HEK293 (cell line): ENCODE measurements around the gene CHRM5.

Experiments used
- CTCF ChIA-PET: fragments of 350-600 bp; formaldehyde crosslinking; extraction: SDS; loops from one replicate; lab custom pipeline; 2021; ENCODE audit warnings: antibody characterized with exemption; lab: Yijun Ruan, JAX
- POLR2A ChIA-PET: fragments of 300-600 bp; formaldehyde crosslinking; extraction: SDS; loops from one replicate; lab custom pipeline; 2020; ENCODE audit warnings: antibody characterized with exemption, inconsistent platforms; lab: Yijun Ruan, JAX
- H3K27ac ChIP-seq: fragments of 200-500 bp; sonication (Bioruptor generic); 2 replicates; pipeline ENCODE4 v1.5.1; 2014; ENCODE audit warnings: low read depth, low read length, control low read depth, inconsistent platforms; ENCODE audit errors: extremely low read depth
- H3K36me3 ChIP-seq, 2 experiments: fragments of 200-500 bp in 1 of 2; sonication (Bioruptor generic) in 1 of 2; 1 replicate in 1 of 2; 2 replicates in 1 of 2; pipeline ENCODE4 v1.5.1; 2014 to 2017; ENCODE audit warnings: inconsistent platforms in 2 of 2, low read length in 2 of 2; ENCODE audit not compliant: control insufficient read depth in 2 of 2, insufficient read depth in 1 of 2
- H3K4me1 ChIP-seq: fragments of 200-500 bp; sonication (Bioruptor generic); 2 replicates; pipeline ENCODE4 v1.5.1; 2014; ENCODE audit warnings: mild to moderate bottlenecking, low read length, inconsistent platforms; ENCODE audit not compliant: control insufficient read depth, insufficient read depth
- H3K4me3 ChIP-seq: 2 replicates; pipeline ENCODE4 v1.5.1; 2011; ENCODE audit warnings: low read depth, mild to moderate bottlenecking, control low read depth, low read length, moderate library complexity
- H3K9me3 ChIP-seq: fragments of 200-500 bp; sonication (Bioruptor generic); 2 replicates; pipeline ENCODE4 v1.5.1; 2014; ENCODE audit warnings: low read depth, low read length, inconsistent platforms; ENCODE audit not compliant: control insufficient read depth, insufficient read depth
- KLF10 ChIP-seq: fragments of 450-650 bp; IDR thresholded peaks from 2 replicates; pipeline ENCODE4 v1.5.1; 2018; ENCODE audit warnings: missing biosample characterization, mild to moderate bottlenecking, missing genetic modification characterization
- KLF9 ChIP-seq: fragments of 450-650 bp; formaldehyde crosslinking; IDR thresholded peaks from 2 replicates; pipeline ENCODE4 v1.5.1; 2016; ENCODE audit warnings: missing biosample characterization, missing genetic modification characterization, low read depth
- TCF7L2 ChIP-seq: IDR thresholded peaks from 2 replicates; pipeline ENCODE4 v1.6.1; 2011; ENCODE audit warnings: low read depth, mild to moderate bottlenecking, inconsistent platforms, low read length, moderate library complexity, borderline replicate concordance
- TSHZ1 ChIP-seq: fragments of 450-650 bp; formaldehyde crosslinking; IDR thresholded peaks from 2 replicates; pipeline ENCODE4 v1.5.1; 2016; ENCODE audit warnings: missing biosample characterization, missing genetic modification characterization, borderline replicate concordance
- YY2 ChIP-seq: fragments of 450-650 bp; formaldehyde crosslinking; IDR thresholded peaks from 2 replicates; pipeline ENCODE4 v1.5.1; 2016; ENCODE audit warnings: missing biosample characterization, missing genetic modification characterization
- ZBTB20 ChIP-seq: fragments of 450-650 bp; formaldehyde crosslinking; IDR thresholded peaks from 2 replicates; pipeline ENCODE4 v1.5.1; 2016; ENCODE audit warnings: missing biosample characterization, missing genetic modification characterization
- ZNF112 ChIP-seq: fragments of 450-650 bp; formaldehyde crosslinking; IDR thresholded peaks from 2 replicates; pipeline ENCODE4 v1.5.0; 2017; ENCODE audit warnings: missing biosample characterization, missing genetic modification characterization
- ZNF239 ChIP-seq: fragments of 450-650 bp; formaldehyde crosslinking; IDR thresholded peaks from 2 replicates; pipeline ENCODE4 v1.5.1; 2016; ENCODE audit warnings: missing biosample characterization, missing genetic modification characterization
- ZNF350 ChIP-seq: fragments of 450-650 bp; formaldehyde crosslinking; IDR thresholded peaks from 2 replicates; pipeline ENCODE4 v1.5.0; 2017; ENCODE audit warnings: missing biosample characterization, mild to moderate bottlenecking, missing genetic modification characterization
- ZNF398 ChIP-seq: fragments of 450-650 bp; formaldehyde crosslinking; IDR thresholded peaks from 2 replicates; pipeline ENCODE4 v1.5.1; 2017; ENCODE audit warnings: missing biosample characterization, missing genetic modification characterization
- ZNF48 ChIP-seq: fragments of 450-650 bp; formaldehyde crosslinking; IDR thresholded peaks from 2 replicates; pipeline ENCODE4 v1.5.1; 2016; ENCODE audit warnings: missing biosample characterization, missing genetic modification characterization
- ZNF544 ChIP-seq: fragments of 450-650 bp; formaldehyde crosslinking; IDR thresholded peaks from 2 replicates; pipeline ENCODE4 v1.5.0; 2017; ENCODE audit warnings: missing biosample characterization, missing genetic modification characterization
- TF ChIP-seq, protein P1 (sequence below): fragments of 450-650 bp; formaldehyde crosslinking; IDR thresholded peaks from 2 replicates; pipeline ENCODE4 v1.5.1; 2016; ENCODE audit warnings: missing biosample characterization, missing genetic modification characterization
- TF ChIP-seq, protein P2 (sequence below): fragments of 450-650 bp; formaldehyde crosslinking; IDR thresholded peaks from 2 replicates; pipeline ENCODE4 v1.5.1; 2016; ENCODE audit warnings: missing biosample characterization, missing genetic modification characterization, borderline replicate concordance

The CHRM5 gene

DNA sequence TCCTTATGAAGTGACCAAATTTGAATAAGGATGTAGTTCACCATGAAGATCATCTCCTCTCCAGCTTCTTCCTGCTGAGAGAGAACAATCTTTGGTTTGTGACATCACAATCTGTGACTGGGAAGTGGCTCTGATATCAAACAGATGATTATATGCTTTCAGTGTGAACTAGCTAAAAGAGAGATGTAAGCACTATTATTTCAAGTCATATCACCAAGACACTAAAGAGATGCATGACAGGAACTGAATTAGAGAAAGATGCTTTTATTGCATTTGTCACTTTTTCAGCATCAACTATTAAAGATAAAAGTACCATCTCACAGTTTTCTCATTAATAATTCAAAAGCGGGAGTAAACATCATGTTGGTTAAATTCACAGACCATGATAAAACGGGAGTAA is 3.5 kb downstream of the CHRM5 start:
- TF ChIP-seq ZNF350 (tag by site-specific recombination) = no peak
- no peak for TF ChIP-seq YY2 (tag by site-specific recombination)
- no peak for TF ChIP-seq ZBTB20
- no peak for TF ChIP-seq TSHZ1
- TF ChIP-seq ZNF398 = no peak
- TF ChIP-seq ZNF239 (tag by site-specific recombination) = no peak
- TF ChIP-seq, protein P1, sequence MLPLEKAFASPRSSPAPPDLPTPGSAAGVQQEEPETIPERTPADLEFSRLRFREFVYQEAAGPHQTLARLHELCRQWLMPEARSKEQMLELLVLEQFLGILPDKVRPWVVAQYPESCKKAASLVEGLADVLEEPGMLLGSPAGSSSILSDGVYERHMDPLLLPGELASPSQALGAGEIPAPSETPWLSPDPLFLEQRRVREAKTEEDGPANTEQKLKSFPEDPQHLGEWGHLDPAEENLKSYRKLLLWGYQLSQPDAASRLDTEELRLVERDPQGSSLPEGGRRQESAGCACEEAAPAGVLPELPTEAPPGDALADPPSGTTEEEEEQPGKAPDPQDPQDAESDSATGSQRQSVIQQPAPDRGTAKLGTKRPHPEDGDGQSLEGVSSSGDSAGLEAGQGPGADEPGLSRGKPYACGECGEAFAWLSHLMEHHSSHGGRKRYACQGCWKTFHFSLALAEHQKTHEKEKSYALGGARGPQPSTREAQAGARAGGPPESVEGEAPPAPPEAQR (tag by site-specific recombination) = no peak
- TF ChIP-seq TCF7L2 = no peak
- TF ChIP-seq KLF9 = no peak
- TF ChIP-seq KLF10 = no peak
- TF ChIP-seq, protein P2, sequence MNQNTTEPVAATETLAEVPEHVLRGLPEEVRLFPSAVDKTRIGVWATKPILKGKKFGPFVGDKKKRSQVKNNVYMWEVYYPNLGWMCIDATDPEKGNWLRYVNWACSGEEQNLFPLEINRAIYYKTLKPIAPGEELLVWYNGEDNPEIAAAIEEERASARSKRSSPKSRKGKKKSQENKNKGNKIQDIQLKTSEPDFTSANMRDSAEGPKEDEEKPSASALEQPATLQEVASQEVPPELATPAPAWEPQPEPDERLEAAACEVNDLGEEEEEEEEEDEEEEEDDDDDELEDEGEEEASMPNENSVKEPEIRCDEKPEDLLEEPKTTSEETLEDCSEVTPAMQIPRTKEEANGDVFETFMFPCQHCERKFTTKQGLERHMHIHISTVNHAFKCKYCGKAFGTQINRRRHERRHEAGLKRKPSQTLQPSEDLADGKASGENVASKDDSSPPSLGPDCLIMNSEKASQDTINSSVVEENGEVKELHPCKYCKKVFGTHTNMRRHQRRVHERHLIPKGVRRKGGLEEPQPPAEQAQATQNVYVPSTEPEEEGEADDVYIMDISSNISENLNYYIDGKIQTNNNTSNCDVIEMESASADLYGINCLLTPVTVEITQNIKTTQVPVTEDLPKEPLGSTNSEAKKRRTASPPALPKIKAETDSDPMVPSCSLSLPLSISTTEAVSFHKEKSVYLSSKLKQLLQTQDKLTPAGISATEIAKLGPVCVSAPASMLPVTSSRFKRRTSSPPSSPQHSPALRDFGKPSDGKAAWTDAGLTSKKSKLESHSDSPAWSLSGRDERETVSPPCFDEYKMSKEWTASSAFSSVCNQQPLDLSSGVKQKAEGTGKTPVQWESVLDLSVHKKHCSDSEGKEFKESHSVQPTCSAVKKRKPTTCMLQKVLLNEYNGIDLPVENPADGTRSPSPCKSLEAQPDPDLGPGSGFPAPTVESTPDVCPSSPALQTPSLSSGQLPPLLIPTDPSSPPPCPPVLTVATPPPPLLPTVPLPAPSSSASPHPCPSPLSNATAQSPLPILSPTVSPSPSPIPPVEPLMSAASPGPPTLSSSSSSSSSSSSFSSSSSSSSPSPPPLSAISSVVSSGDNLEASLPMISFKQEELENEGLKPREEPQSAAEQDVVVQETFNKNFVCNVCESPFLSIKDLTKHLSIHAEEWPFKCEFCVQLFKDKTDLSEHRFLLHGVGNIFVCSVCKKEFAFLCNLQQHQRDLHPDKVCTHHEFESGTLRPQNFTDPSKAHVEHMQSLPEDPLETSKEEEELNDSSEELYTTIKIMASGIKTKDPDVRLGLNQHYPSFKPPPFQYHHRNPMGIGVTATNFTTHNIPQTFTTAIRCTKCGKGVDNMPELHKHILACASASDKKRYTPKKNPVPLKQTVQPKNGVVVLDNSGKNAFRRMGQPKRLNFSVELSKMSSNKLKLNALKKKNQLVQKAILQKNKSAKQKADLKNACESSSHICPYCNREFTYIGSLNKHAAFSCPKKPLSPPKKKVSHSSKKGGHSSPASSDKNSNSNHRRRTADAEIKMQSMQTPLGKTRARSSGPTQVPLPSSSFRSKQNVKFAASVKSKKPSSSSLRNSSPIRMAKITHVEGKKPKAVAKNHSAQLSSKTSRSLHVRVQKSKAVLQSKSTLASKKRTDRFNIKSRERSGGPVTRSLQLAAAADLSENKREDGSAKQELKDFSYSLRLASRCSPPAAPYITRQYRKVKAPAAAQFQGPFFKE (tag by site-specific recombination) = no peak
- no peak for TF ChIP-seq ZNF48 (tag by site-specific recombination)
- TF ChIP-seq ZNF544 (tag by site-specific recombination) = no peak
- TF ChIP-seq ZNF112 (tag by site-specific recombination) = no peak
- Histone ChIP-seq H3K4me3 (no peak overlapping the region), H3K4me1 (no peaks in the 10 kb centered on the region), H3K9me3 (no peaks in the 10 kb centered on the region), H3K36me3 (no peaks in the 10 kb centered on the region), H3K27ac (no peak overlapping the region)
- ChIA-PET CTCF (no interaction called here), POLR2A (no interaction called here)
